ENCODE measurements around the gene NFKBIE.

The NFKBIE gene

GRCh38 chr6:44278774-44279697 is 13.7 kb upstream of the NFKBIE start:
- Histone ChIP-seq H3K4me3 (replicated peaks; ENCODE audit: insufficient read depth, low read length) (no peak overlapping the region), H3K27me3 (ENCODE audit: insufficient read depth, poor library complexity, severe bottlenecking) (peaks cover 45% of the 10 kb centered on the region), H3K27ac (replicated peaks) (no peak overlapping the region)
- DNase-seq (ENCODE audit: low read depth in 1 of 2, low spot score in 1 of 2), result no peak
- TF ChIP-seq POLR2AphosphoS5 (IDR thresholded peaks at IDR 0.05; ENCODE audit: low read depth) (no peak), GABPA (IDR thresholded peaks at IDR 0.05; ENCODE audit: low read depth) (no peak), REST (IDR thresholded peaks at IDR 0.05; ENCODE audit: insufficient replicate concordance, low read depth) (no peak), CTCF (IDR thresholded peaks at IDR 0.05; ENCODE audit: insufficient read depth, low read length) (no peak), SPI1 (IDR thresholded peaks at IDR 0.05; ENCODE audit: borderline replicate concordance, low read depth) (no peak)

- H3K27ac ChIP-seq (replicated peaks), result no peak overlapping the region
- TF ChIP-seq POLR2AphosphoS5 (IDR thresholded peaks at IDR 0.05; ENCODE audit: low read depth), result no peak
- no peak for TF ChIP-seq CTCF (IDR thresholded peaks at IDR 0.05; ENCODE audit: insufficient read depth, low read length)
- no peak for TF ChIP-seq REST (IDR thresholded peaks at IDR 0.05; ENCODE audit: insufficient replicate concordance, low read depth)
- no peak for TF ChIP-seq GABPA (IDR thresholded peaks at IDR 0.05; ENCODE audit: low read depth)
- TF ChIP-seq SPI1 (IDR thresholded peaks at IDR 0.05; ENCODE audit: borderline replicate concordance, low read depth), result no peak
- H3K4me3 ChIP-seq (replicated peaks; ENCODE audit: insufficient read depth, low read length), result no peak overlapping the region
- no peak for DNase-seq (ENCODE audit: low read depth in 1 of 2, low spot score in 1 of 2)
- H3K27me3 ChIP-seq (ENCODE audit: insufficient read depth, poor library complexity, severe bottlenecking), result peaks cover 48% of the 10 kb centered on the region
Measured at GRCh38 chr6:44278315-44278714, 13.0 kb upstream of the NFKBIE start.

GRCh38 chr6:44277763-44278162 is 12.4 kb upstream of the NFKBIE start:
- no peak for DNase-seq (ENCODE audit: low read depth in 1 of 2, low spot score in 1 of 2)
- H3K27ac ChIP-seq (replicated peaks), result no peak overlapping the region

More at GRCh38 chr6:44277763-44278162, 12.4 kb upstream of the NFKBIE start:
- Histone ChIP-seq H3K4me3 (replicated peaks; ENCODE audit: insufficient read depth, low read length) (no peak overlapping the region), H3K27me3 (ENCODE audit: insufficient read depth, poor library complexity, severe bottlenecking) (peaks cover 52% of the 10 kb centered on the region)
- TF ChIP-seq GABPA (IDR thresholded peaks at IDR 0.05; ENCODE audit: low read depth) (no peak), CTCF (IDR thresholded peaks at IDR 0.05; ENCODE audit: insufficient read depth, low read length) (no peak), SPI1 (IDR thresholded peaks at IDR 0.05; ENCODE audit: borderline replicate concordance, low read depth) (no peak), REST (IDR thresholded peaks at IDR 0.05; ENCODE audit: insufficient replicate concordance, low read depth) (no peak), POLR2AphosphoS5 (IDR thresholded peaks at IDR 0.05; ENCODE audit: low read depth) (no peak)

All from HL-60 (cell line).